Gastroesophageal sphincter (tissue), 4 donors: Measurements from ENCODE around the gene PUSL1. TPM values are rescaled to one million over a fixed set of nuclear protein-coding genes. Genes with fewer than 3 reads are reported as not detected.

ENCODE experiments used
- ATAC-seq: fragments of 150-250 bp; one replicate; pipeline ENCODE4 v1.9.1; 2016; ENCODE audit warnings: mild to moderate bottlenecking, moderate library complexity
- H3K27ac ChIP-seq, 4 donors: fragments of 200-600 bp; sonication (generic) in 3 of 4; 1 replicate in 3 of 4; 2 replicates in 1 of 4; pipeline ENCODE4 v1.5.1; 2016 to 2019
- H3K27me3 ChIP-seq: fragments of 200-600 bp; sonication (generic); one replicate; pipeline ENCODE4 v1.5.1; 2019
- H3K36me3 ChIP-seq, 2 donors: fragments of 200-600 bp; sonication (generic); one replicate each; pipeline ENCODE4 v1.5.1; 2019; ENCODE audit warnings: control low read depth in 1 of 2
- H3K4me1 ChIP-seq, 3 donors: fragments of 200-600 bp; sonication (generic); 1 replicate in 2 of 3; 2 replicates in 1 of 3; pipeline ENCODE4 v1.5.1; 2016 to 2019; ENCODE audit warnings: control low read depth in 2 of 3
- H3K4me3 ChIP-seq, 2 donors: fragments of 200-600 bp; sonication (generic); one replicate each; pipeline ENCODE4 v1.5.1; 2019; ENCODE audit warnings: mild to moderate bottlenecking in 1 of 2, moderate library complexity in 1 of 2
- H3K9me3 ChIP-seq, 3 donors: fragments of 200-600 bp; sonication (generic); one replicate each; pipeline ENCODE4 v1.5.1; 2017 to 2019; ENCODE audit warnings: control low read depth in 2 of 3
- EP300 ChIP-seq: sonication (generic); formaldehyde crosslinking; IDR thresholded peaks from one replicate; pipeline ENCODE4 v1.6.1; 2017; ENCODE audit warnings: antibody characterized with exemption, mild to moderate bottlenecking
- POLR2A ChIP-seq, 2 donors: fragments of 450-650 bp; IDR thresholded peaks; one replicate each; pipeline ENCODE4 v1.6.1; 2017; ENCODE audit warnings: antibody characterized with exemption in 2 of 2, mild to moderate bottlenecking in 2 of 2, moderate library complexity in 1 of 2
- POLR2AphosphoS5 ChIP-seq: sonication (generic); formaldehyde crosslinking; IDR thresholded peaks from one replicate; pipeline ENCODE4 v1.6.1; 2017; ENCODE audit warnings: antibody characterized with exemption
- WGBS, 2 donors: methylation state at CpG; one replicate each; pipeline ENCODE4 v1.1.5; 2018; ENCODE audit warnings: low coverage in 1 of 2; 5-methylcytosine and 5-hydroxymethylcytosine counted together
- total RNA-seq, 4 donors: library from RNA; depleted of rRNA; stranded (reverse); fragments of >200 nt; gene quantifications; one replicate each; pipeline ENCODE4 v1.1.0, GENCODE V29; 2016
- TF ChIP-seq, protein P1 (sequence below), 4 experiments: fragments of 200-600 bp in 2 of 4; fragments of 450-650 bp in 2 of 4; sonication (generic) in 1 of 4; IDR thresholded peaks; one replicate each; pipeline ENCODE4 v1.5.1; 2017 to 2019; ENCODE audit warnings: antibody characterized with exemption in 4 of 4, mild to moderate bottlenecking in 2 of 4, moderate library complexity in 2 of 4

PUSL1 gene
- total RNA-seq, 4 donors from 2014 or later: 12.5 to 24.2 (median 19.4) TPM

DNA sequence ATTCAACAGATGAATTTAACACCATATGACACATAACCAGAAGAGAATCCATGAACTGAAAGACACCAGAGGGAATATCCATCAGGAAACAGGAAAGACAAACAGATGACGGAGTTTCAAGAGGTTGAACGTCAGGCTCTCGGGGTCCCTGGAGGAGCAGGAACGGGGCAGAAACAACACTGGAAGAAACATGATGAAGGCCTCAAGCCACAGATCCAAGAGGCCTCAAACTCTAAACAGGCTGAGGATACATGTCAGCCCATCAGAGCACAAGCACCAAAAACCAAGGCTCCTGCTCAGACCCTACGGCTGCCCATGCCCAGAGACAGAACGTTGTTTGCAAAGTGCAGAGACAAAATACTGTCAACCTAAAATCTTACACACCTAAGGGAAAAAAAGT is 9.0 kb downstream of the PUSL1 start:
- no peak for ATAC-seq
- H3K27ac ChIP-seq: peak overlapping the region; percentile 60 to 89 (median 86)
- no peaks in the 10 kb centered on the region for H3K27me3 ChIP-seq
- WGBS, 2 donors: 50 to 65% methylated on average over 3 to 6 of the region's 6 CpGs
- peaks cover 3 to 77% (median 29%) of the 10 kb centered on the region in 3 donors for H3K4me1 ChIP-seq
- TF ChIP-seq POLR2AphosphoS5 (no peak), EP300 (no peak), POLR2A (IDR thresholded peaks at IDR 0.05) (no peak)
- TF ChIP-seq, protein P1, sequence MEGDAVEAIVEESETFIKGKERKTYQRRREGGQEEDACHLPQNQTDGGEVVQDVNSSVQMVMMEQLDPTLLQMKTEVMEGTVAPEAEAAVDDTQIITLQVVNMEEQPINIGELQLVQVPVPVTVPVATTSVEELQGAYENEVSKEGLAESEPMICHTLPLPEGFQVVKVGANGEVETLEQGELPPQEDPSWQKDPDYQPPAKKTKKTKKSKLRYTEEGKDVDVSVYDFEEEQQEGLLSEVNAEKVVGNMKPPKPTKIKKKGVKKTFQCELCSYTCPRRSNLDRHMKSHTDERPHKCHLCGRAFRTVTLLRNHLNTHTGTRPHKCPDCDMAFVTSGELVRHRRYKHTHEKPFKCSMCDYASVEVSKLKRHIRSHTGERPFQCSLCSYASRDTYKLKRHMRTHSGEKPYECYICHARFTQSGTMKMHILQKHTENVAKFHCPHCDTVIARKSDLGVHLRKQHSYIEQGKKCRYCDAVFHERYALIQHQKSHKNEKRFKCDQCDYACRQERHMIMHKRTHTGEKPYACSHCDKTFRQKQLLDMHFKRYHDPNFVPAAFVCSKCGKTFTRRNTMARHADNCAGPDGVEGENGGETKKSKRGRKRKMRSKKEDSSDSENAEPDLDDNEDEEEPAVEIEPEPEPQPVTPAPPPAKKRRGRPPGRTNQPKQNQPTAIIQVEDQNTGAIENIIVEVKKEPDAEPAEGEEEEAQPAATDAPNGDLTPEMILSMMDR (IDR thresholded peaks at IDR 0.05): no peak
- no peak overlapping the region for H3K4me3 ChIP-seq
- no peaks in the 10 kb centered on the region for H3K9me3 ChIP-seq
- peaks cover 0 to 70% of the 10 kb centered on the region in 2 donors for H3K36me3 ChIP-seq

DNA sequence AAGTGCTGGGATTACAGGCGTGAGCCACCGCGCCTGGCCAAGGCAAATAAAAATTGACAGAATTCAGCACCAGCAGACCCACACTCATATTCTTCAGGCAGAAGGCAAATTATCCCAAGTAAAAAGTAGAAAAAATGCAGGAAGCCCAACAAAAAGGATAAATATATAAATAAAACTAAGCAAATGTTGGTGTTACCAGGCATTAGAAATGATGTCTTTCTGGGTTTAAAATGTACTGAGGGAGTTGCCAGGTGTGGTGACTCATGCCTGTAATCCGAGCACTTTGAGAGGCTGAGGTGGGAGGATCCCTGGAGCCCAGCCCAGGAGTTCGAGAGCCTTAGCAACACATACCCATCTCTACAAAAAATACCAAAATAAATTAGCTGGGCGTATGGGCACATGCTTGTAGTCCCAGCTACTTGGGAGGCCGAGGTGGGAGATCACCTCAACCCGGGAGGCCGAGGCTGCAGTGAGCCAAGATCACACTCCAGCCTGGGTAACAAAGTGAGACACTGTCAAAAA is 9.8 kb downstream of the PUSL1 start:
- Histone ChIP-seq H3K9me3 (no peaks in the 10 kb centered on the region), H3K27me3 (no peaks in the 10 kb centered on the region), H3K36me3 (peaks cover 0 to 62% of the 10 kb centered on the region in 2 donors), H3K4me3 (no peak overlapping the region), H3K27ac (peak overlapping the region; percentile 63 to 89 (median 86)), H3K4me1 (peaks cover 3 to 85% (median 35%) of the 10 kb centered on the region in 3 donors)
- peak; percentile 95 for ATAC-seq
- TF ChIP-seq, protein P1 (IDR thresholded peaks at IDR 0.05): no peak
- TF ChIP-seq EP300: no peak
- peak; percentile 74 for TF ChIP-seq POLR2AphosphoS5
- WGBS, 2 donors: 25 to 33% methylated on average over 7 to 8 of the region's 9 CpGs

DNA sequence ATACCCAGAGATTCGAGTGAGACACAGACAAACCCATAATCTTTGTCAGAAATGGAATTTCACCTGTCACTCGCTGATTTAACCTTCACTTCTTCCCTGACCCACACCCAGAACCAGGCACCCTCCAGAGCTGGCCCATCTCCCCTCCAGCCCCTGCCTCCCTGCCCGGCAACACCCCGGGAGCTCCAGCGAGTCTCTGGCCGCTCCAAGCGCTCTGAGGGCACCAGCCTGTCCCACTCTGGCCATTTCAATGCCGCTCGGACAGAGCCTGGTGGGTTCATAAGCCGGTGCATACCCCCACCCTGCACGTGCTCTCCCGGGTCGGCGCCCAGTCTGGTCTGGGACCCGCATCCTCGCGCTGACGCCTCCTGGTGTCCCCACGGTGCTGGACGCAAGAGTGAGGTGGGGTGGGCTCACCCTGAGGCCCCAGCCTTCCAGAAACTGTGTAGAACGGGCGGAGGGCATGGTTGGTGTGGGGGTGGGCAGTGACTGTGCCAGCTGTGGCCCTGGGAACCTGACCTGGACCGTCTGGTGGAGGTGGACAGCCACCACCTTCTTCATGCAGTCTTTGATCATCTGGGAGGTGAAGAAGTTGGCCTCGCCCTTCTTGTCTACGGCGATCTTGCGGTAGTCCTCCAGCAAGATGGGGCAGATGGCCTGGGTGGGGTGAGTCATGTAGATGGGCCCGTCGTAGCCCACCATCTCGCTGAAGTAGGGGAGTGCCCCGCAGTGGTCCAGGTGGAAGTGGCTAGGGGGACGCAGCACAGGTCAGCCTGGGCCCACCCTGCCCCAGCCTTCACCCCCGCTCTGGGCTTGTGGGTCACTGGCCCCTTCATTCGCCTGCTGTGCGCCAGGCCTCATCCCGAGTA is 10.6 kb downstream of the PUSL1 start:
- Histone ChIP-seq H3K4me3 (no peak overlapping the region), H3K27ac (peak overlapping the region; percentile 63 to 89 (median 86)), H3K36me3 (peaks cover 0 to 54% of the 10 kb centered on the region in 2 donors), H3K27me3 (no peaks in the 10 kb centered on the region), H3K9me3 (no peaks in the 10 kb centered on the region), H3K4me1 (peaks cover 3 to 93% (median 39%) of the 10 kb centered on the region in 3 donors)
- ATAC-seq: no peak
- 76 to 82% methylated on average over 2 to 4 of the region's 36 CpGs for WGBS, 2 donors
- no peak for TF ChIP-seq EP300
- TF ChIP-seq POLR2A (IDR thresholded peaks at IDR 0.05): no peak
- TF ChIP-seq, protein P1 (IDR thresholded peaks at IDR 0.05): no peak
- TF ChIP-seq POLR2AphosphoS5: no peak

DNA sequence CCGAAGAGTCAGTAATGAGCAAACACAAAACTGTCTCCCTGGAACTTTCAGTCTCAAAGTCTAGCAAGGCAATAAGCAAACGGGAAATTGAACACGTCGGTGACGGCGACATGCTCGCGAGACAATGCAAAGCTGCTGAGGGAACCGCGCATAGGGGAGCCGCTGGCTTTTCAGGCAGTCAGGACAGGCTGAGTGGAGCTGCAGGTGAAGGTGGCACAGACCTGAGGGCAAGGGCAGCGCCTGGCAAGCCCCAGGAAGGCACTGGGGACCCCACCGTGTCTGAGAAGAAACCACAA is 11.2 kb downstream of the PUSL1 start:
- 85% methylated on average over 12 of the region's 13 CpGs; no CpG with 5 or more reads in 1 of the 2 donors for WGBS, 2 donors
- H3K36me3 ChIP-seq: peaks cover 0 to 48% of the 10 kb centered on the region in 2 donors

More for the DNA sequence above, 11.2 kb downstream of the PUSL1 start:
- Histone ChIP-seq H3K4me3 (no peak overlapping the region), H3K9me3 (no peaks in the 10 kb centered on the region), H3K27me3 (no peaks in the 10 kb centered on the region), H3K27ac (peak overlapping the region in 3 of 4 donors; percentile 85 to 89 (median 86)), H3K4me1 (peaks cover 3 to 94% (median 39%) of the 10 kb centered on the region in 3 donors)
- TF ChIP-seq, protein P1 (IDR thresholded peaks at IDR 0.05): no peak
- TF ChIP-seq EP300 (no peak), POLR2AphosphoS5 (no peak), POLR2A (IDR thresholded peaks at IDR 0.05) (no peak)
- ATAC-seq: no peak
